ENCODE data around the gene SGPL1.

Gene SGPL1

DNA sequence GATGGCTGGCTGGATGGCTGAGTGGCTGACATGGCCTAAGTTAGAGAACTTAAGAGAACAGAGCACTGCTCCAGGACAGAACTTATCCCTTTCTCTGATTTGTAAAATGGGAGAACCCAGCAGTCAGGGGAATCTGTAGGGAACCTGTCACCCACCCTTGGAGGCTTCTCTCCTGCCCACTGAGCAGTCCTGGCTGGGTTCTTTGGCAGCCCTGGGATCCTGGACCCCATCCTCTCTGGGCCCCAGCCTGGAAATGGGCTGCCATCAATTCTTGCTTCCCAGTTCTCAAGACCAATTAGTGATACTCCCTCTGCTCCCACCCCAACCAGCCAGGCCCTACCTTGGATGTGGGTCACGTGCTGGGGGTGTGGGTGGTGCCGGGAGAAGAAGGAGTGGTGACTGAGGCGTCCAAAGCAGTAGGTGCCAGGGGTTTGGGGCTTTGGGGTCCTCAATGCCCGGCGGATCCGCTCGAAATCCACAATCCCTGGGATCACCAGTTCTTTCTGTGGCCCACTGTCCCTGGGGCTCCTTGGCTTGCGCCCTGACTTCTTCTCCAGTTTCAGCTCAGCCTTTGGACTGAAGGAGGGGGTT, 34.2 kb upstream of the SGPL1 start:
- no peak for DNase-seq

DNA sequence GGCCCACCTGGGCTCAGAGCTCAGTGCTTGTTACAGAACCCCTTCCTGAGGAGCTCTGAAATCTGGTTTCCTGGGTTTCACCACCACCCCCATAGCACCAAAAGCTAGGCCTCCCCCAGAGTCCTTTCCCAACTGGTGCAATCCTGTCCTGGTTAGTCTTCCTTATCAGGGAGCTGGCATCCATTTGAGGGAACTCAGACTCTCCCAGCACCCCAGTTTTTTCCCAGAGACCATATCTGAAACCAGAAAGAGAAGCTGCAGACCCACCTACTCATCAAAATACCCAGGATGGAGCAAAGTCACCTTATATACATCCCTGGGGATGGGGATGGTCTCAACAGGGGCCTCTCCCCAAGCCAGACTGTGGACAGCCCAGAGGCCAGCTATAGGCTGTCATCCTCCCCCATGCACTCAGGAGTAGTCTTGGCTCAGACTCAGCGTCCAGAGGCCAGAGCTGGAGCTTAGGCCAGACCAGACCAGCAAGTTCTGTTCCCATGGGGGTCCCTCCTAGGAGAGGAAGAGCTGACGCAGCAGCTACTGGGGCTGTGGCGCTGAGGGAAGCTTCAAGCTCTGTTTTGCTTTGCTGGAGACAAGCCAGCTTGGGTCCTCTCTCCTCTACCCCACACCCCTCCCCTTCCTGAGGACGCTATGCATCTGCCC, 33.5 kb upstream of the SGPL1 start:
- no peak for DNase-seq

DNA sequence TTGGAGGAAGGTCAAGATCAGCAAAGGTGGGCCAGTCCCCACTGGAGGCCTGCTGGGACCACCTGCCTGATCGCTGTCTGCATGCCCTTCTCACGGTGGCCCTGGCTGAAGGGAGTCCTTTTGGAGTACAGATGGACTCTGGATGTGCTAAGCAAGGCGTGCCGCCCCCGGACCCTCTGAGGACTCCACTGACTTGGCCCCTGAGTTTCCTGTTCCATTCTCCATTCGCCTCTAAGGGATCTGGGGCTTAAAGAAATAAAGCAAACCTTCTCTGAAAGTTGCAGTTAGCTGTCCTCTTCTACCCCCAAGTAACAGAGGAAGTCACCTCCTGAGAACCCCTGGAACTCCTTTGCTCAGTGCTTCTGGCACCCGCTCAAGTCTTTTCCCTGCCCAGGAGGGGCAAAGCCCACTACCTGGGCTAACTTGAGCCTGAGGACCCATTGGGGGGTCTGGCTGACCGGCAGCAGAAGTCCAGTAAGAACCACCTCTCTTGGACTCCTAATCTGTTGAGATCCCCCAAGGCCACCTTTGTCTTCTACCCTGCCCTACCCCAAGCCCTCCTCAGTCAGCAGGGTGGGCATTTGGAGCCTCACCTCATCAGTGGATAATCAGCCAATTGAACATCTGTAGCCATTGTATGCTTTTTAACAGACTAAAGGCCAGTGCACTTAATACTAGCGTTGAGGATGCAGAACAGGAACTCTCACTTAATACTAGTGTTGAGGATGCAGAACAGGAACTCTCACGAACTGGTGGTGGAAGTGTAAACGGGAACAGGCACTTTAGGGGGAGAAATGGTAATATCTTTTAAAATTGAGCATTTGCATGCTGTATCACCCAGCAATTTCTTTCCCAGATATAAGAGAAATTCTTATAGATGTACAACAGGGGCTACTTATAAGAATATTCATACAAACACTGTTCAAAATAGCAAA, 32.7 kb upstream of the SGPL1 start:
- no peak for DNase-seq

DNA sequence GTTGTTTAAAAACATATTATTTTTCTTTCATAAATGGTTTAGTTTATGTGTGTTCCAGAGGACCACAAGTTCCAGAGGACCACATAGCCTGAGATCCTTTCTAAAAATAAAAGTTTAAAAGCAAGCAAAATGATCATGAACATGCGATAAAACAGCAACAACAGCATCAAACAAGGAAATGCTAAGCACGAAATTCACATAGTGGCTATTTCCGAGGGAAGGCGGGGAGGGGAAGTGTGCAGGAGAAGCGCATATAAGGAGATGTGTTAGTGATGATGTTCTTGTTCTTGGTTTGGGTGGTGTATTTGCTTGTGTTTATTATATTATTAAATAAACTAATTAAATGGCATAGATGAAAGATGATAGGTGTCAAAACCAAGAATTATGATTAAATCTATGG, 31.7 kb upstream of the SGPL1 start:
- DNase-seq = no peak

DNA sequence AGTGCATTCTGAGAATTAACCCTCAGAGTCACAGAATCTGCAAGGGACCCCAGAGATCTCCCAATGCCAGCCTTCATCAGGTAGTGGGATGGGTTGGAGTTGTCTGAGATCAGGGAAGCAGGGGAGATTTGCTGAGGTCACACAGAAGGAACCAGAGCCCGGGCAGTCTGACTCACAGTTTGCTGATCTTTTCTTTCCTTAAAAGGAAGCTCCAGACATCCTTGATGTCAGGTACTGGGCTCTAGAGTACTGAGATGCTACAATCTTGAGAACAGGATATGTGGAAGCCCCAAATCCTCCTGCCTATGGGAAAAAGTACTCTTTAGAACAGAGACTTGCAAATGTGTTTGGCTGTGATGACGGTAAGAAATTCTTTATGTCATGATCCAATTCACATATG, 31.3 kb upstream of the SGPL1 start:
- no peak for DNase-seq

DNA sequence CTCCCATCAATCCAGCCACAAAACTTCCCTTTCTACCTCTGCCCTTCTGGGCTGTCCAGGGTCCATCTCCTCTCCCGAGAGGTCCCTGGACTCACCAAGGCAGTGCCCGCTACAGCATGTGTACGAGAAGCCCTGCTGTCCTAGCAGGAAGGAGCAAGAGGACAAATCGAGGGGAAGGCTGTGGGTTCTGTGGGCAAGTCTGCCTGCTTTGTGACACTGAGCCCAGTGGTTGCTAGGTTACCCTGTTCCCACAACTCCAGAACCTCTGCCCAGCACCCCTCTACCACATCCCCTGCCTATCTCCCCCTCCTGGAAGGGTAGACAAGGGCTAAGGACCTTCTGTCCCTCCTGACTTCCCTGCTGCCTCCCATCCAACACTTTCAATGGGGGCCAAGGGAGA, 30.6 kb upstream of the SGPL1 start, which contains the start of gene TBATA:
Gene TBATA (minus strand): TSS at position 188 of the 400 bp plus-strand sequence. CDS start 1,998 bp downstream, outside the sequence.
- no peak for DNase-seq

DNA sequence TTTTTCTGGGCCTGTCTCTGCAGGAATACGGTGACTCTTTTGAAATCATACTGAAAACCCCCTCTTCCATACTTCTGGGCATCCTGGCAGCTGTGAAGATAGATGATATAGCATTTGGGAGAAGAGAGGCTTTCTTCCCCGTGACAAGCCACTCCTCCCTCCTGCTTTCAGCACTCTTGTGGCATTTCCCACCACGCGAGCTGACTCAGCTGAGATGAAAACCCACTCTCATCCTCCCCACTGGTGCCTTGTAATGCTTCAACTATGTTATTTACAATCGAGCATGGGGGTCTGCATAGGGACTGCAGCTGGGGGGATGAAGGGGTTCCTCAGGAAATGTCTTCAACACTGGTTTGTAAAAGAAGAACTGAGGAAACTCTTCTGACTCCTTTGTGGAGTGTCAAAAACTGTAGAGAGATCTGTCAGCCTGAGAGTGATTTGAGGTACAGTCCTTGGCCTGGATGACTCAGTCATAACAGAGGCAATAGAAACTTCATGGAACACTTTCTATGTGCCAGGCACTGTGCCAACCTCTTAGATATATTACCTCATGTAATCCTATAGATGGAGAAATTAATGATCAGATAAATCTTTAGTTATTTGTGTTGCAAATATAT, 28.8 kb upstream of the SGPL1 start:
- no peak for DNase-seq

DNA sequence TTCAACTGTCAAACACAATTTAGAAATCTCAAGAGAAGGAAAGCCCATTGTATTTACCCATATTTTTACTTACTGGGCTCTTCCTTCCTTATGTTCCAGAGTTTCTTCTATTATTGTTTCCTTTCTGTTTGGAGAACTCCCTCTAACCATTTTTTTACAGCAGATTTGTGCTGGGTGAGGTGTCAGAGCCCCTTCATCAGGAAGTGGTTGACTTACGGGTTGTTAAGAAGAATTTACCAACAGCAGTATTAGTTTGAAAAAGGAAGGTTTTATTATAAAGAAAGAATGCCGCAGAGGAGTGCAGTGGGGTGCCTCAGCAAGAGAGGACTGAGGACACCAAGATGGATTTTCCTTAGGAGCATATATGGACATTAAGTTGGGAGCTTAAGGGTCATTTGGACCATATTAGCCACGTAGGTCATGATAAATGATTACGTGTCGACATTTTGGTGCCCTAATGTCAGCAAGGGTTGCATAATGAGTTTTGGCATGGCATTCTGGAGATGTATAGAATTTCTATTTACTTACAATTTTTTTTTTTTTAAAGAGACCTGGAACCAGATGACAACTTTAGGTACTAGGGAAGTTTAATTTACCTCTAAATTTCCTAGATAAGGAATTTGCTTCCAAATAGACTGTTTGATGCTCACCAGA, 24.2 kb upstream of the SGPL1 start:
- DNase-seq = no peak

DNA sequence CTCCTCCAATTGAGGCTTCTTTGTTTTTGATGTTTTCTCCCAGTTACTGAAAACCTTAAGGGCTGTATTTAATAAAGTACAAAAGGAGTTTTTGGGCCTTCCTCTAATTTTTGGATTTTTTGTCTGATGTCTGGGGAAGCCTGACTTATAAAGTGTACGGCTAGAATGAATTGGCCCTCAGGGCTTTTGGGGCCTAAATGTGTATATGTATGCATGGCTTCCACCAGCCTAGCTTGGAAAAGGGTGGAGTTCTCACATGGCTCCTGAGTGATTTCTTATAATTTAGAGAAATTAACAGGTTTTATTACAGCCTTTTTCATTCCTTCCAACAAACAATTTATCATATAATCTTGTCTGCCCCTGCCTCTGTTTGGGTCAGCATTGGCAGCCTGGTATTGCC, 20.1 kb upstream of the SGPL1 start:
- no peak for DNase-seq

DNA sequence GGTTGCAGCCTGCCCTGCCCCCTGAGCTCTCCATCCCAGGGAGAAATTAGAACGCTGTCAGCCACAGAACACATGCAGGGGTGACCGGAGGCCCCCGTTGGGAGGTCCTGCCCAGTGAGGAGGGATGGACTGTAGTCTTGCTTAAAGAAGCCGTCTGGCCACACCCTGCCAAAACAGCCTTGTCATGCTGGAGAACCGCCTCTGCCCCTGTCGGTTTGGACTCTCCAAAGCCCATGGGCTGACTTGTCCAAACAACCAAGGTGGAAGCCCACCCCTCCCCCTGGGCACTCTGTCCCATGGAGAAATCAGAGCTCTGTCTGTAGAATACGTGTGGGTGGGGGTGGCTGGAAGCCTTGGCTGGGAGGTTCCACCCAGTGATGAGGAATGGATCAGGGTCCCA, 17.9 kb upstream of the SGPL1 start:
- DNase-seq = no peak

DNA sequence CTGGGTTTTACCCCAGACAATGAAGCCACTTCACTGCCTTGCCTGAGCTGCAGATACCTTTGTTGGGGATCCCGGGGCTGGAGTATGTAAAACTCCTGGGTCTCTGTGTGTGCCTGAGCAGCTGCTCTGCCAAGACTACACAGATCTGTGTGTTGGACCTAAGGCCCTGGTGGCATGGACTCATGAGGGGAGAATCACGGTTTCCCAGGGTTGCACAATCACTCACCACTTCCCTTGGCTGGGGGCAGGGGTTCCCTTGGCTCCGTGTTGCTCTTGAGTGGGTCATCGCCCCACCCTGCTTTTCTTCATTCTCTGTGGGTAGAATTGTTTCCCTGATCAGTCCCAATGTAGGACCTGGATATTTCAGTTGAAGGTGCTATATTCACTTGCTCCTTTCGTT, 16.6 kb upstream of the SGPL1 start:
- no peak for DNase-seq

DNA sequence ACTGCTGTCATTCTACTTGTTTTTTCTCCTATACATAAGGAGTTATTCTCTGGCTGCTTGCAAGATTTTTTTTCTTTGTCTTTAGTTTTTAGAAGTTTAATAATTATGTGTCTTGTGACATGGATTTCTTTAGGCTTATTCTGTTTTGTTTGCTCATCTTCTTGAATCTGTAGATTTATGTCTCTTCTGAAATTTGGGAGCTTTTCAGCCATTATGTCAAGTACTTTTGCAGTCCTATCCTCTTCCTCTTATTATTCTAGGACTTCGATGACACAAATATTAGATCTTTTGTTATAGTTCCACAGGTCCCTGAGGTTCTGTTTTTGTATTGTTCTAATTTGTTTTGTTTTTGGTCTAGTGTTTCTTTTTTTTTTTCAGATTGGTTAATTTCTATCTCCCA, 13.9 kb upstream of the SGPL1 start:
- no peak for DNase-seq

DNA sequence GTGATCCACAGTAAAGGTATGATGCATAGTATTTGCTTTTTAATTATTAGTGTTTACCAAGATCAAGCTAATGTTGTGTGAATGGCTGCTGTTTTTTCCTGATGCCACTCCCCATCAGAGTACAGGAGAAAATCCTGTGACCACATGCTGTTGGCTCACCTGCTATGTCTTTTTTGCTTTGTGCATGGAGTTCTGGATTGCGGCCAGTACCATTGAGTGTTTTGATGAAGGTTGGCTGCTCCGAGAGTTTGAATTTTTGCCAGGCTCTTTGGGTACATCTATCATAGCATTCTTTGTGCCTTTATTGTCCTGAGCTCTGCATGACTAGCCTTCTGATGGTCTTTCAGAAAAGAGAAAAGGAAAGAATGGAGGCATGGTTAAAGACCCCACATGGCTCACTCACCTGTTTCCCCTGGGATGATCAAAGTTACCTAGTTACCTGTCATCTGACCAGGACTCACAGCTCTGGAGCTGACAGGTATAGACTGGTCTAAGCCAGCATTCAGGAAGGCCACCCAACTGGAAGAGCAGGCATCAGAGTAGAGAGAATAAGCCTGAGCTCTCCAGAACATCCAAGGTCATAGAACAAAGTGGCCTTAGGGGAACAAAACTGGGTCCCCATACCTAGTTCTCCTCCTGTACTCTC, 11.8 kb upstream of the SGPL1 start:
- no peak for DNase-seq

DNA sequence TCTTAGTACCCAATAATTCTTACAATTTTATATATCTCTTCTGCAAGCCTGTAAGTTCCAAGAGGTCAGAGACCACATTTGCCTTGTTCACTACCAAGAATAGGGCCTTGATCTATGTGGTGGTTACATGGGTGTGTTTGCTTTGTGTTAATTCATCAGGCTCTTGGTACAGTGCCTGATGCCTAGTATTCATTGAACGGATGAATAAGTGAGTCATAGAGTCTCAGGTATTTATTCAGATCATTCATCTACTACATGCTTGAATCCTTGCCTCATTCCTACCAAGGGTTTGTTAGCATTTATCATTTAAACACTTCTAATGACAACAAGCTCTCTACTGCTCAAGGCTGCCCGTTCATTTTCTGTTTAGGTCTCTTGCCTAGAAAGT, 11.3 kb upstream of the SGPL1 start:
- DNase-seq = no peak

DNA sequence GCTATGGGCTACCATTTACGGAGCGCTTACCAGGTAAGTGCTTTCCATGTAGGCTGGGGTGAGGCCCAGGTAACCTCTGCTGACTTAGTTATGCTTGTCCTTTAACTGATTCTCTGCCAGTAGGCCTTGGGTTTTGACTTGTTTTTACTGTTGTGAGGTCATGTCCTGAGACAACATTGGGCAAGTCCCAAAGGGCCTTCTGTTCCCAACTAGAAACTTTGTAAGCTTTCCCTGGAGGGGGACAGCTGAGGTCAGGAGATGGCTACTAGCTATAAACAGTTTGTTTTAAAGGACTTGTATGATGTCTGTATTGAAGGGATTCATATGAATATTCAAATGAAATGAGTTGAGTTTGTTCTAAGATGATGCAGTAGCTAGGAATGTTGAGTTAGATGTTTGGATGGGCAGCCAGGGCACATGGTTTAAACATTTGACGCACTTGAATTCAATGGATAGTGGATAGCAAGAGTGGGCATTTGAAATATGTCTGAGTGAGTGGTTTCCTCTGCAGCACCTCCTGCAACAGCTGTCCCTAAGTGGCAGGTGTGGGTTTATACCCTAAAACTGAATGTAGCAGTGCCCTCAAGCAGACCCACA, 10.0 kb upstream of the SGPL1 start:
- no peak for DNase-seq

DNA sequence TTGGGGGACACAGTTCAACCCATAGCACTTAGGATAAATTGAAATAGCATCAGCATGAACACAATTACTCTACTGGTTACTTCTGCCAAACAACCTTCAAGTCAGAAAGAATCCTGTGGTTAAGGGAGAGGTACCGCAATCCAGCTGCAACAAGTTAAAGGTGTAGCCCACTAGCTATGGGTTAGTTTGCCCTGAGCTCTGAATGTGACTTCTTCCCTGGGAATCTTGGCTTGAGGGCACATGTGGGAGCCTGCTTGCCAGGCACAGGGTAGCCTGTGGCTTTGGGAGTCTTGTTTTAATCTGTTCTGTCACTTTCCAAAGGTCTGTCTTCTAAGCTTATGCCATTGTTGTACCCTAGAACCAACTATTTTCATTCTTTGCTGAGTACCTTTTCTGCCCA, 8.9 kb upstream of the SGPL1 start:
- DNase-seq = no peak

DNA sequence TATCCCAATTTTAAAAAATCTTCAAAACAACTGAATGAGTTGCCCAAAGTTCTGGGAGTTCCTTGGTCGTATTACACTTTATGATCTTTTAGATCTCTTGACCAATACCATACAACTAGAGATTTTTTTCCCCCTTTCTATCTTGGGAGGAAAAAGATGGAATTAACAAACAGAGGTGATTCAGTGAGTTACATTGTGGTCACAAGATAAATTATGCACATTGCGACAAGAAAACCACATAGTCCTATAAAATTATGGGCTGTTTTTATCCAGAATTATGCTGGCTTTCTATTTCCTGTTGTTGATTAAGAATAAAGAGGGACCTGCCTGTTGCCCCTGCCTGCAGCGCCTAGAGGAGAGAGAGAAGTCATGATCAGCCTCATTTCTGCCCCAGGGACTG, 8.2 kb upstream of the SGPL1 start:
- DNase-seq = no peak

DNA sequence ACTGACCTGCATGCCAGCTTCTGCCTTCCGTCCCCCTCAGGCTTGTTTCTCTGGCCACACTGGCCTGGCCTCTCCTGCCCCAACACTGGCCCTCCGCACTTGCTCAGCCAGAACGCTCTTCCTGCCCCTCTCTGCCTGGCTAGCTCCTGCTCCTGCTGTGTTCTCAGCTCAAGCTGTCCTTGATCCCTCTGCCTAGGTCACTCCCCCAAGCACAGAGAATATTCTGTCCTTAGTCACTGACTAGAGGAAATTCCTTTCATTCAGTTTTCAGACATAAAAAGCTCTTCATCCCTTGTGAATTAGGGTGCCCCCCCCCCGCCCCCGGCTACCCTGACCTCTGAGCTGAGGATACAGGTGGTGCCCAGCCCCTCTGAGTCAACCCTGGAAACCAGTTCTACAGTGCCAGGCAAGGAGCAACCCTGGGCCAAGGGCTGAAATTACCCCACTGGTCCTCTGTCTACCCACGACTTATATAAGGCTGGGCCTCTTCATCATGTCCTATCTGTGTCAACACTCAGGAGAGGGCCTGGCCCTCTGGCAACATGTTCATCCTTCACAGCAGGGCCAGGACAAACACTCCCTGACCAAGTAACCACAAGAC, 6.6 kb upstream of the SGPL1 start:
- no peak for DNase-seq

DNA sequence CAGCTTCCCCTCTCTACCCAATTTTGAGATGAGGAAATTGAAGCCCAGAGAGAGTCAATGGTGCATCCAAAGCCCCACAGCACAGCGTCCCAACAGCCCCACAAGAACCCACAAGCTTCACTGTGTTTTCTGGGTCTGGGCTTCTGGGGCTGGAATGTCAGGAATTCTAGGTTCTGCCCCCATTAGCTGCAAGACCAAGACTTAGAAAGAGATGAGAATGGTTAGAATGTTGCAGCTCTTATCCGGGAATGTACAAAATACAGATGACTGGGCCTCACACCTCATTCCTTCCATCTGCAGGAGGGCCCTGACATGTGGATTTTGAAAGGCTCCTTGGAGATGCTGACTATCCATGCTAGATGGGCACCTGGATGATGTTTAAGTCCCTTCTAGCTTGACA, 6.0 kb upstream of the SGPL1 start:
- no peak for DNase-seq

DNA sequence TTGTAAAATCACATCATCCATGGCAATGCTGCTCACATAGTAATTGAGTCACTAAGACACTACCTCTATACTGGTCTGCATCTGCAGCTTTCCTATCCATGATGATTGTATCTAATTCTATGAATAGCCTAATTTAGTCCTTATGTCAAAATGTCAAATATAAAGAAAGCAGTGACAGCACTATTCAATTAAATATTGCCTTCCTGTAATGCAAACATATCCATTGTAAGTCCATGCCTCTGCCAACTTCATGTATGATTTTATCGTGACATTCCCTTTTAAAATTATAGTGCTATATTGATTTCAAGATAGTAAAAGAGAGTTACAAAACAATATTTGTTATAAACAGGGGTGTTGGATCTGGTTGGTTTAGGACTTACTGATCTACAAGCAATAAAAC, 4.8 kb upstream of the SGPL1 start:
- no peak for DNase-seq

DNA sequence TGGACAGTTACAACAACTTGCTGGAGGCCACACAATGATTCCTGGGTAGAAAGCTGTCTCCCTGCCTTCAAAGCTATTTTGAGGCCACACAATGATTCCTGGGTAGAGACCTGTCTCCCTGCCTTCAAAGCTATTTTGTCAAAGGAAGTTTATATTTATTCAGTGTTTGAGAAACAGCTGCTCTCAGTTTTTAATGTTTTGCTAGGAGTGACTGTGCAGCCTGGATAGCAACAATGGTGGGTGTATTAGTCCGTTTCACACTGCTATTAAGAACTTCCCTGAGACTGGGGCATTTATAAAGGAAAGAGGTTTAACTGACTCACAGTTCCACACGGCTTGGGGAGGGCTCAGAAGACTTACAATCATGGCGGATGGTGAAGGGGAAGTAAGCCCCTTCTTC, 3.9 kb upstream of the SGPL1 start:
- DNase-seq = no peak

DNA sequence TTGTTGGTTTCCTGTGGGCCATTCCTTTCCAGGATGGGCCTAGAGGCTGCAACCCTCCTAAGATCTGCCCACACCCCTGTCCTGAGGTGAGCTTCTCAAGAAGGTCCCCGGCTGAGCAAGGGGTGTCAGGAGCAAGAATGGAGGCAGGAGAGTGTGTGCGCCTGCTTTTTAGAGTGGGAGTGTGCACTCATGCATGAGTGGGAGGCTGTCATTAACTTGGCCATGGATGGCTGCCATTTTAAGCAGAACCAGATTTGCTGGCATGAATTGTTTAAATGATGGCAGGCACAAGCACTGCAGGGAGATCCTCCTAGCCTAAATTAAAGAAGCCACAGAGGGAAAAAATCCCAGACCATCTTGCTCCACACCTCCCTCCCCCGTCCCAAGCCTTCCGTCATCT, 2.9 kb upstream of the SGPL1 start:
- DNase-seq = no peak
